Breast epithelium (tissue), 4 donors: ENCODE results near the gene ARHGEF28. TPM values are rescaled to one million over a fixed set of nuclear protein-coding genes. Genes with fewer than 3 reads are reported as not detected.

Experiments
- DNase-seq, 2 donors: peaks; one replicate each; pipeline ENCODE4 v3.0.0-alpha.2; 2019; ENCODE audit warnings: low spot score in 2 of 2
- H3K27ac ChIP-seq, 2 donors: fragments of 200-600 bp; sonication (generic) in 1 of 2; one replicate each; pipeline ENCODE4 v1.5.1; 2016 to 2019; ENCODE audit warnings: mild to moderate bottlenecking in 1 of 2
- H3K27me3 ChIP-seq, 2 donors: fragments of 200-600 bp; sonication (generic) in 1 of 2; one replicate each; pipeline versions ENCODE4 v1.5.1 to v1.6.0; 2017 to 2019; ENCODE audit warnings: control low read depth in 1 of 2, mild to moderate bottlenecking in 1 of 2
- H3K36me3 ChIP-seq: fragments of 200-600 bp; one replicate; pipeline ENCODE4 v1.5.1; 2019
- H3K4me1 ChIP-seq, 2 donors: fragments of 200-600 bp; sonication (generic); one replicate each; pipeline ENCODE4 v1.5.1; 2016 to 2019; ENCODE audit warnings: control low read depth in 1 of 2
- H3K4me3 ChIP-seq, 3 donors: fragments of 200-600 bp; sonication (generic); 1 replicate in 2 of 3; 2 replicates in 1 of 3; pipeline ENCODE4 v1.5.1; 2016 to 2019; ENCODE audit warnings: mild to moderate bottlenecking in 3 of 3, moderate library complexity in 2 of 3
- H3K9me3 ChIP-seq, 2 donors: fragments of 200-600 bp; sonication (generic) in 1 of 2; one replicate each; pipeline ENCODE4 v1.5.1; 2016 to 2019; ENCODE audit warnings: control low read depth in 1 of 2
- CTCF ChIP-seq, 3 donors: fragments of 450-650 bp; IDR thresholded peaks; one replicate each; pipeline ENCODE4 v1.5.1; 2016 to 2017; ENCODE audit warnings: antibody characterized with exemption in 3 of 3, mild to moderate bottlenecking in 3 of 3, moderate library complexity in 3 of 3
- POLR2A ChIP-seq: fragments of 450-650 bp; IDR thresholded peaks from one replicate; pipeline ENCODE4 v1.6.1; 2016; ENCODE audit warnings: antibody characterized with exemption, mild to moderate bottlenecking, moderate library complexity
- POLR2AphosphoS5 ChIP-seq, 3 donors: sonication (generic); formaldehyde crosslinking; IDR thresholded peaks; one replicate each; pipeline ENCODE4 v1.6.1; 2017; ENCODE audit warnings: antibody characterized with exemption in 3 of 3
- intact Hi-C: fragments of 100-400 bp; cut with DNase I; formaldehyde crosslinking; loops from one replicate; pipeline ENCODE4 v1.15.1; 2023; ENCODE audit warnings: low total_unique reads
- total RNA-seq, 3 donors: library from RNA; depleted of rRNA; stranded (reverse); fragments of >200 nt; gene quantifications; one replicate each; pipeline ENCODE4 v1.1.0, GENCODE V29; 2016

The ARHGEF28 gene
- total RNA-seq, 3 donors from 2014 or later, result 11.4 to 65.4 (median 31.5) TPM

- H3K4me3 ChIP-seq, result no peak overlapping the region
- TF ChIP-seq POLR2AphosphoS5 (IDR thresholded peaks at IDR 0.05), result no peak
- TF ChIP-seq POLR2A, result no peak
- no peak for TF ChIP-seq CTCF (IDR thresholded peaks at IDR 0.05)
- DNase-seq, result no peak
- no peaks in the 10 kb centered on the region for H3K36me3 ChIP-seq
- no peaks in the 10 kb centered on the region for H3K4me1 ChIP-seq
- H3K27ac ChIP-seq, result no peak overlapping the region
- no peaks in the 10 kb centered on the region for H3K27me3 ChIP-seq
- H3K9me3 ChIP-seq, result no peaks in the 10 kb centered on the region
- intact Hi-C loops, result no loop called here
Measured at GRCh38 chr5:73986729-73987128, 360.7 kb downstream of the ARHGEF28 start.

- Histone ChIP-seq H3K4me3 (no peak overlapping the region), H3K36me3 (no peaks in the 10 kb centered on the region), H3K27ac (no peak overlapping the region), H3K27me3 (no peaks in the 10 kb centered on the region), H3K4me1 (no peaks in the 10 kb centered on the region), H3K9me3 (no peaks in the 10 kb centered on the region)
- DNase-seq, result no peak
- intact Hi-C loops, result no loop called here
- no peak for TF ChIP-seq POLR2AphosphoS5 (IDR thresholded peaks at IDR 0.05)
- TF ChIP-seq POLR2A, result no peak
Measured at GRCh38 chr5:73987915-73988314, 361.9 kb downstream of the ARHGEF28 start.

- no peak overlapping the region for H3K4me3 ChIP-seq
Measured at GRCh38 chr5:73989956-73990355, 364.0 kb downstream of the ARHGEF28 start.

More at GRCh38 chr5:73989956-73990355, 364.0 kb downstream of the ARHGEF28 start:
- Histone ChIP-seq H3K9me3 (no peaks in the 10 kb centered on the region), H3K4me1 (no peaks in the 10 kb centered on the region), H3K27me3 (no peaks in the 10 kb centered on the region), H3K36me3 (no peaks in the 10 kb centered on the region), H3K27ac (no peak overlapping the region)
- intact Hi-C loops, result no loop called here
- TF ChIP-seq CTCF (IDR thresholded peaks at IDR 0.05), result no peak
- TF ChIP-seq POLR2A, result no peak
- TF ChIP-seq POLR2AphosphoS5 (IDR thresholded peaks at IDR 0.05), result no peak
- DNase-seq, result no peak

Other genes with a start within 250 kb of the ARHGEF28 start
- gene FOXD1, start 177.4 kb upstream of the ARHGEF28 start, total RNA-seq, result under 1 TPM in 2 of 3 donors, not detected in 1; 0.29 to 0.32 TPM
- 100 to 1,000 TPM; 503 to 575 (median 519) TPM for gene BTF3, start 127.8 kb upstream of the ARHGEF28 start, total RNA-seq
- gene ANKRA2, start 60.6 kb upstream of the ARHGEF28 start, total RNA-seq, result 10 to 100 TPM; 28.8 to 83.9 (median 44.2) TPM
- gene UTP15, start 60.5 kb upstream of the ARHGEF28 start, total RNA-seq, result 10 to 100 TPM; 38.7 to 61.6 (median 39.0) TPM